Subcutaneous adipose tissue (tissue), 4 donors: ENCODE results near the gene PRMT3. TPM values are rescaled to one million over a fixed set of nuclear protein-coding genes. Genes with fewer than 3 reads are reported as not detected.

ENCODE experiments used
- CTCF ChIP-seq: fragments of 450-650 bp; IDR thresholded peaks from one replicate; pipeline ENCODE4 v1.5.1; 2016; ENCODE audit warnings: low read depth, mild to moderate bottlenecking, control low read depth, antibody characterized with exemption, moderate library complexity
- total RNA-seq, 4 donors: library from RNA; depleted of rRNA; stranded (reverse); fragments of >200 nt; gene quantifications; one replicate each; pipeline ENCODE4 v1.1.0, GENCODE V29; 2016

PRMT3 gene
- total RNA-seq, 4 donors from 2014 or later = 13.3 to 18.1 (median 14.9) TPM

- no peak for TF ChIP-seq CTCF
Observed at GRCh38 chr11:20450829-20451228, 63.3 kb downstream of the PRMT3 start.

GRCh38 chr11:20451568-20451967 is 64.1 kb downstream of the PRMT3 start:
- TF ChIP-seq CTCF = no peak

GRCh38 chr11:20452585-20452984 is 65.1 kb downstream of the PRMT3 start:
- no peak for TF ChIP-seq CTCF

- no peak for TF ChIP-seq CTCF
Observed at GRCh38 chr11:20453657-20454316, 66.3 kb downstream of the PRMT3 start.

- TF ChIP-seq CTCF = no peak
Observed at GRCh38 chr11:20457001-20457799, 69.7 kb downstream of the PRMT3 start.

- no peak for TF ChIP-seq CTCF
Observed at GRCh38 chr11:20457934-20458680, 70.6 kb downstream of the PRMT3 start.
